ENCODE measurements around the gene C9orf72. TPM values are rescaled to one million over a fixed set of nuclear protein-coding genes. Genes with fewer than 3 reads are reported as not detected.

The C9orf72 gene
- polyA plus RNA-seq, 1 donor (not counting 4 experiments of a cell fraction or from before 2014, with no cell fraction given), result 7.7 TPM

DNA sequence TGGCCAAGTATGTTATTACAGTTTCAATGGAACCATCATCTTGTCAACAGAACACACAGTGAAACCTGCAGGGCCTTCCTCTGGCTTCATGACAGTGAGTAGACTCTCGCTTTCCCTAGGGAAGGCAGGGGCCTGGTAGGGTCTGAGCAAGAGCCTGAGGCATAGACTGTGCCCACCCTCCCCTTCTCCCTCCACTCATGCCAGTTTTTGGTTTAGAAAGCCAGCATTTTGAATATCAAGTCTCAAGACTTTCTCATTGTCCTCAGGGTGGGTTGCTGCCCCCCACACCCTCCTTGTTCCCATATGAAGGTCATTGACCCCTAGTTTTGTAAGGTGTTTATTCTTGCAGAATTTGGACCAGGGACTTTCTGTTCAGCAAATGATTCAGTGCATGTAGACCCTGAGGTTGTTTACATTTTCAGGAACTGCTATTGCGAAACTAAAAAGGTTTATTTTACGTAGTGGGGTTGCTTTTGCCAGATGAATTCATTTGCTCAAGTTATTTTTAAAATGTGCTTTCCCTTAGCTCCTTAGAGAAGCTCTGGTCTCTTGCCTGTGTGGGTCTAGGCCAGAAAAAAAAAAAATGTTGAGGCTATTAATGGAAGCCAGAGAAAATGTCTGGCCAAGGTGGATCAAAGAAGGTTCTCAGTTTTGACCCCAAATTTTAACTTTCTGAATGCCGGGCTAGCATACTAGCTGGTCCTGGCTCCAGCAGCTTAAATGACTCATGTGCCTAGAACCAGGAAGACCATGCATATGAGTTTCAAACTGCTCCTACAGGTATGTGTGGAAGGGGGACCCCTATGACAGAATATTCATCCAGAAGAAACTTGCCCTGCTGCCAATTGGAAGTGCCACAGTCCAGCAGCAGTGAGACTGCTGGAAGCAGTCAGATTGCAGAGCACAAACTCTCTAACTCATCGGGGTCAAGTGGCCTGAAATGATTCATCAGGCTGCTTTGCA, 33.5 kb downstream of the C9orf72 start:
- H3K9me3 ChIP-seq (ENCODE audit: control insufficient read depth, low read depth, low read length), result no peaks in the 10 kb centered on the region
- H3K79me2 ChIP-seq (ENCODE audit: control insufficient read depth, insufficient read depth, low read length), result no peaks in the 10 kb centered on the region
- H3K9ac ChIP-seq (ENCODE audit: control insufficient read depth, extremely low read depth, insufficient read depth, low read length), result no peak overlapping the region
- H3K4me2 ChIP-seq (ENCODE audit: control insufficient read depth, extremely low read depth, insufficient read depth, low read depth, low read length), result peak overlapping the region; percentile 54
- DNase-seq (ENCODE audit: low read depth, low spot score), result no peak
- H2AFZ ChIP-seq (ENCODE audit: control insufficient read depth, low read length), result no peak overlapping the region
- H3K4me3 ChIP-seq (ENCODE audit: control insufficient read depth in 2 of 3, extremely low read depth in 1 of 3, insufficient read depth in 2 of 3, low read depth in 1 of 3, low read length in 3 of 3), result no peak overlapping the region
- no peak overlapping the region for H3K27ac ChIP-seq (ENCODE audit: control insufficient read depth, insufficient read depth, low read length)
- peak; percentile 53 for FAIRE-seq
- no peaks in the 10 kb centered on the region for H3K9me1 ChIP-seq (ENCODE audit: control insufficient read depth, extremely low read depth, insufficient read depth, low read length)
- H3K36me3 ChIP-seq (ENCODE audit: control insufficient read depth in 2 of 2, extremely low read depth in 1 of 2, insufficient read depth in 2 of 2, low read length in 2 of 2), result no peaks in the 10 kb centered on the region
- peaks cover 9% of the 10 kb centered on the region for H3K4me1 ChIP-seq (ENCODE audit: control insufficient read depth, extremely low read depth, insufficient read depth, low read length)
- no peaks in the 10 kb centered on the region for H4K20me1 ChIP-seq (ENCODE audit: control insufficient read depth, extremely low read depth, insufficient read depth, low read length)
- no peaks in the 10 kb centered on the region for H3K27me3 ChIP-seq (ENCODE audit: control insufficient read depth, extremely low read depth, insufficient read depth, low read length)
- dilution Hi-C loops (cut with MboI; ENCODE audit: extremely low pct_ligation_motif_present, low sequenced_read_pairs), result loop anchor here (25.0 kb wide), 1 partner anchor 202 kb away; no protein-coding TSS in a partner anchor
- no peak for TF ChIP-seq EZH2 (IDR thresholded peaks at IDR 0.05; ENCODE audit: low read length)
- TF ChIP-seq, protein P1, sequence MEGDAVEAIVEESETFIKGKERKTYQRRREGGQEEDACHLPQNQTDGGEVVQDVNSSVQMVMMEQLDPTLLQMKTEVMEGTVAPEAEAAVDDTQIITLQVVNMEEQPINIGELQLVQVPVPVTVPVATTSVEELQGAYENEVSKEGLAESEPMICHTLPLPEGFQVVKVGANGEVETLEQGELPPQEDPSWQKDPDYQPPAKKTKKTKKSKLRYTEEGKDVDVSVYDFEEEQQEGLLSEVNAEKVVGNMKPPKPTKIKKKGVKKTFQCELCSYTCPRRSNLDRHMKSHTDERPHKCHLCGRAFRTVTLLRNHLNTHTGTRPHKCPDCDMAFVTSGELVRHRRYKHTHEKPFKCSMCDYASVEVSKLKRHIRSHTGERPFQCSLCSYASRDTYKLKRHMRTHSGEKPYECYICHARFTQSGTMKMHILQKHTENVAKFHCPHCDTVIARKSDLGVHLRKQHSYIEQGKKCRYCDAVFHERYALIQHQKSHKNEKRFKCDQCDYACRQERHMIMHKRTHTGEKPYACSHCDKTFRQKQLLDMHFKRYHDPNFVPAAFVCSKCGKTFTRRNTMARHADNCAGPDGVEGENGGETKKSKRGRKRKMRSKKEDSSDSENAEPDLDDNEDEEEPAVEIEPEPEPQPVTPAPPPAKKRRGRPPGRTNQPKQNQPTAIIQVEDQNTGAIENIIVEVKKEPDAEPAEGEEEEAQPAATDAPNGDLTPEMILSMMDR (optimal IDR thresholded peaks at IDR 0.05 in 1 of 3, IDR thresholded peaks at IDR 0.05 in 1 of 3, conservative IDR thresholded peaks at IDR 0.05 in 1 of 3; ENCODE audit: extremely low read depth in 1 of 3, insufficient read depth in 2 of 3, low read length in 3 of 3), result no peak

DNA sequence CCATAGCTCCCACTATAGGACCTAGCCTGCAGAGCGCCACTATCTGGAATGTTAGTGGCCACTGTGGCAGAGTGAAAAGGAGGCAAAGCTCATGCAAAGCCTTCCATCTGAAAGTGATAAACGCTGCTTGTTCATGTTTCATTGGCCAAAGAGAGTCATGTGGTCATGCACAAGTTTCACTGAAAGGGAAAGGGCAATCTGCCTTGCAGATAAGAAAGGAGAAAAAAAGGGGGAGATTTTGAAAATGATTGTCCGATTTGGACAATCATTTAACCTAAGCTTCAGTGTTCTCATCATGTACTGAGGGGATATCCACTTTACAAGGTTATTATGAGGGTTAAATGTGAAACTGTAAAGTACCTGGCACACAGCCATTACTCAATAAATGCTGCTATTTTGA, 34.6 kb downstream of the C9orf72 start:
- dilution Hi-C loops (cut with MboI; ENCODE audit: extremely low pct_ligation_motif_present, low sequenced_read_pairs), result loop anchor here (25.0 kb wide), 1 partner anchor 201 kb away; no protein-coding TSS in a partner anchor
- peaks cover 9% of the 10 kb centered on the region for H3K4me1 ChIP-seq (ENCODE audit: control insufficient read depth, extremely low read depth, insufficient read depth, low read length)
- H4K20me1 ChIP-seq (ENCODE audit: control insufficient read depth, extremely low read depth, insufficient read depth, low read length), result no peaks in the 10 kb centered on the region
- TF ChIP-seq, protein P1 (optimal IDR thresholded peaks at IDR 0.05 in 1 of 3, IDR thresholded peaks at IDR 0.05 in 1 of 3, conservative IDR thresholded peaks at IDR 0.05 in 1 of 3; ENCODE audit: extremely low read depth in 1 of 3, insufficient read depth in 2 of 3, low read length in 3 of 3), result no peak
- TF ChIP-seq EZH2 (IDR thresholded peaks at IDR 0.05; ENCODE audit: low read length), result no peak
- H3K9ac ChIP-seq (ENCODE audit: control insufficient read depth, extremely low read depth, insufficient read depth, low read length), result no peak overlapping the region
- H3K79me2 ChIP-seq (ENCODE audit: control insufficient read depth, insufficient read depth, low read length), result no peaks in the 10 kb centered on the region
- no peak for FAIRE-seq
- H3K36me3 ChIP-seq (ENCODE audit: control insufficient read depth in 2 of 2, extremely low read depth in 1 of 2, insufficient read depth in 2 of 2, low read length in 2 of 2), result no peaks in the 10 kb centered on the region
- H3K9me3 ChIP-seq (ENCODE audit: control insufficient read depth, low read depth, low read length), result no peaks in the 10 kb centered on the region
- no peak overlapping the region for H2AFZ ChIP-seq (ENCODE audit: control insufficient read depth, low read length)
- H3K9me1 ChIP-seq (ENCODE audit: control insufficient read depth, extremely low read depth, insufficient read depth, low read length), result no peaks in the 10 kb centered on the region
- H3K27ac ChIP-seq (ENCODE audit: control insufficient read depth, insufficient read depth, low read length), result no peak overlapping the region
- no peak overlapping the region for H3K4me2 ChIP-seq (ENCODE audit: control insufficient read depth, extremely low read depth, insufficient read depth, low read depth, low read length)
- no peak overlapping the region for H3K4me3 ChIP-seq (ENCODE audit: control insufficient read depth in 2 of 3, extremely low read depth in 1 of 3, insufficient read depth in 2 of 3, low read depth in 1 of 3, low read length in 3 of 3)
- DNase-seq (ENCODE audit: low read depth, low spot score), result no peak
- H3K27me3 ChIP-seq (ENCODE audit: control insufficient read depth, extremely low read depth, insufficient read depth, low read length), result no peaks in the 10 kb centered on the region
